ENCODE data around the gene DNAH14. TPM values are rescaled to one million over a fixed set of nuclear protein-coding genes. Genes with fewer than 3 reads are reported as not detected.

DNAH14 gene
- total RNA-seq, 2 experiments from 2014 or later, result 0.32 to 0.70 TPM

- peaks cover 77% of the 10 kb centered on the region for H3K36me3 Mint-ChIP-seq
- no peak overlapping the region for H3K4me3 Mint-ChIP-seq
- no peak for DNase-seq
- no peak for ATAC-seq
- H3K27me3 Mint-ChIP-seq, result no peaks in the 10 kb centered on the region
- H3K4me1 Mint-ChIP-seq, result peaks cover 3% of the 10 kb centered on the region
- H3K27ac Mint-ChIP-seq, result no peak overlapping the region
- CTCF ChIA-PET, result interaction anchor here (1.1 to 1.3 kb wide), 2 partner anchors 8 to 65 kb away, joined by 3 to 4 read pairs; no protein-coding TSS in a partner anchor
- no peaks in the 10 kb centered on the region for H3K9me3 Mint-ChIP-seq (ENCODE audit: low read depth)
These were observed 480.6 kb downstream of the DNAH14 start for GRCh38 chr1:225410036-225410435.

- Mint-ChIP-seq H3K27me3 (no peaks in the 10 kb centered on the region), H3K4me1 (peaks cover 6% of the 10 kb centered on the region), H3K4me3 (no peak overlapping the region), H3K27ac (no peak overlapping the region), H3K9me3 (ENCODE audit: low read depth) (no peaks in the 10 kb centered on the region), H3K36me3 (peaks cover 76% of the 10 kb centered on the region)
- DNase-seq (no peak), ATAC-seq (no peak)
- CTCF ChIA-PET, result no interaction called here
These were observed 482.8 kb downstream of the DNAH14 start for GRCh38 chr1:225412321-225412720.

GRCh38 chr1:225412803-225413351, 483.4 kb downstream of the DNAH14 start:
- H3K27me3 Mint-ChIP-seq, result no peaks in the 10 kb centered on the region
- peaks cover 79% of the 10 kb centered on the region for H3K36me3 Mint-ChIP-seq
- no peak for DNase-seq
- peaks cover 7% of the 10 kb centered on the region for H3K4me1 Mint-ChIP-seq
- ATAC-seq, result no peak
- no peak overlapping the region for H3K27ac Mint-ChIP-seq
- H3K4me3 Mint-ChIP-seq, result no peak overlapping the region
- H3K9me3 Mint-ChIP-seq (ENCODE audit: low read depth), result no peaks in the 10 kb centered on the region
- CTCF ChIA-PET, result no interaction called here

GRCh38 chr1:225413708-225414375, 484.4 kb downstream of the DNAH14 start:
- CTCF ChIA-PET, result no interaction called here
- Mint-ChIP-seq H3K36me3 (peaks cover 80% of the 10 kb centered on the region), H3K27ac (no peak overlapping the region), H3K4me3 (no peak overlapping the region), H3K9me3 (ENCODE audit: low read depth) (no peaks in the 10 kb centered on the region), H3K27me3 (no peaks in the 10 kb centered on the region), H3K4me1 (peaks cover 10% of the 10 kb centered on the region)
- no peak for DNase-seq
- no peak for ATAC-seq

- Mint-ChIP-seq H3K27ac (no peak overlapping the region), H3K27me3 (no peaks in the 10 kb centered on the region), H3K36me3 (peaks cover 74% of the 10 kb centered on the region), H3K9me3 (ENCODE audit: low read depth) (no peaks in the 10 kb centered on the region), H3K4me1 (peaks cover 14% of the 10 kb centered on the region), H3K4me3 (no peak overlapping the region)
- DNase-seq (no peak), ATAC-seq (no peak)
- CTCF ChIA-PET, result interaction anchor here (0.8 to 2.4 kb wide), 3 partner anchors 8 to 11 kb away, joined by 3 to 7 read pairs (median 4); no protein-coding TSS in a partner anchor
These were observed 485.8 kb downstream of the DNAH14 start for GRCh38 chr1:225415307-225415706.

GRCh38 chr1:225415967-225416745, 486.7 kb downstream of the DNAH14 start:
- CTCF ChIA-PET, result interaction anchor here (0.6 to 2.4 kb wide), 3 partner anchors 9 to 70 kb away, joined by 3 to 7 read pairs (median 3); no protein-coding TSS in a partner anchor
- Mint-ChIP-seq H3K9me3 (ENCODE audit: low read depth) (no peaks in the 10 kb centered on the region), H3K4me1 (peaks cover 15% of the 10 kb centered on the region), H3K27ac (no peak overlapping the region), H3K27me3 (no peaks in the 10 kb centered on the region), H3K4me3 (no peak overlapping the region), H3K36me3 (peaks cover 74% of the 10 kb centered on the region)
- no peak for DNase-seq
- ATAC-seq, result no peak

GRCh38 chr1:225418059-225418458, 488.6 kb downstream of the DNAH14 start:
- no peak overlapping the region for H3K4me3 Mint-ChIP-seq
- H3K36me3 Mint-ChIP-seq, result peaks cover 72% of the 10 kb centered on the region
- CTCF ChIA-PET, result interaction anchor here (1.5 kb wide), 2 partner anchors 9 to 14 kb away, joined by 3 read pairs; no protein-coding TSS in a partner anchor
- H3K27ac Mint-ChIP-seq, result no peak overlapping the region
- peaks cover 30% of the 10 kb centered on the region for H3K4me1 Mint-ChIP-seq
- no peaks in the 10 kb centered on the region for H3K27me3 Mint-ChIP-seq
- ATAC-seq (no peak), DNase-seq (no peak)
- H3K9me3 Mint-ChIP-seq (ENCODE audit: low read depth), result no peaks in the 10 kb centered on the region

GRCh38 chr1:225418598-225418997, 489.1 kb downstream of the DNAH14 start:
- Mint-ChIP-seq H3K27me3 (no peaks in the 10 kb centered on the region), H3K4me3 (no peak overlapping the region), H3K36me3 (peaks cover 75% of the 10 kb centered on the region), H3K4me1 (peaks cover 34% of the 10 kb centered on the region), H3K9me3 (ENCODE audit: low read depth) (no peaks in the 10 kb centered on the region), H3K27ac (peak overlapping the region; percentile 41)
- CTCF ChIA-PET, result interaction anchor here (1.5 kb wide), 2 partner anchors 9 to 15 kb away, joined by 3 read pairs; no protein-coding TSS in a partner anchor
- ATAC-seq (no peak), DNase-seq (no peak)

GRCh38 chr1:225422031-225422605, 492.6 kb downstream of the DNAH14 start:
- H3K4me1 Mint-ChIP-seq, result peaks cover 54% of the 10 kb centered on the region
- H3K4me3 Mint-ChIP-seq, result no peak overlapping the region
- H3K36me3 Mint-ChIP-seq, result peaks cover 62% of the 10 kb centered on the region
- H3K9me3 Mint-ChIP-seq (ENCODE audit: low read depth), result no peaks in the 10 kb centered on the region
- no peak for ATAC-seq
- no peaks in the 10 kb centered on the region for H3K27me3 Mint-ChIP-seq
- peak overlapping the region; percentile 34 for H3K27ac Mint-ChIP-seq
- CTCF ChIA-PET, result no interaction called here
- DNase-seq, result no peak

- peak overlapping the region; percentile 5 for H3K27ac Mint-ChIP-seq
- no peaks in the 10 kb centered on the region for H3K27me3 Mint-ChIP-seq
- ATAC-seq, result no peak
- H3K36me3 Mint-ChIP-seq, result peaks cover 58% of the 10 kb centered on the region
- peaks cover 52% of the 10 kb centered on the region for H3K4me1 Mint-ChIP-seq
- no peak for DNase-seq
- CTCF ChIA-PET, result interaction anchor here (1.0 to 8.7 kb wide), 2 partner anchors 8 to 19 kb away, joined by 3 to 101 read pairs; no protein-coding TSS in a partner anchor
- H3K9me3 Mint-ChIP-seq (ENCODE audit: low read depth), result no peaks in the 10 kb centered on the region
- H3K4me3 Mint-ChIP-seq, result no peak overlapping the region
These were observed 493.5 kb downstream of the DNAH14 start for GRCh38 chr1:225422795-225423517.

- no peak for ATAC-seq
- Mint-ChIP-seq H3K27me3 (no peaks in the 10 kb centered on the region), H3K27ac (peak overlapping the region; percentile 5), H3K9me3 (ENCODE audit: low read depth) (no peaks in the 10 kb centered on the region), H3K4me1 (peaks cover 52% of the 10 kb centered on the region), H3K36me3 (peaks cover 53% of the 10 kb centered on the region), H3K4me3 (peak overlapping the region; percentile 1)
- CTCF ChIA-PET, result interaction anchor here (1.0 to 8.7 kb wide), 2 partner anchors 8 to 18 kb away, joined by 3 to 101 read pairs; no protein-coding TSS in a partner anchor
- no peak for DNase-seq
These were observed 494.0 kb downstream of the DNAH14 start for GRCh38 chr1:225423518-225423855.

GRCh38 chr1:225424562-225425200, 495.2 kb downstream of the DNAH14 start:
- DNase-seq (no peak), ATAC-seq (no peak)
- no peaks in the 10 kb centered on the region for H3K27me3 Mint-ChIP-seq
- peak overlapping the region; percentile 96 for H3K4me3 Mint-ChIP-seq
- H3K4me1 Mint-ChIP-seq, result peaks cover 55% of the 10 kb centered on the region
- CTCF ChIA-PET, result interaction anchor here (1.2 to 8.7 kb wide), 5 partner anchors 17 to 353 kb away, joined by 3 to 101 read pairs (median 6); partner anchors contain the start of gene SRP9
- peaks cover 47% of the 10 kb centered on the region for H3K36me3 Mint-ChIP-seq
- no peaks in the 10 kb centered on the region for H3K9me3 Mint-ChIP-seq (ENCODE audit: low read depth)
- peak overlapping the region; percentile 51 for H3K27ac Mint-ChIP-seq
